ENCODE results near the gene NRK.
"Not testable (repeated sequence)": the region's sequence is repeated elsewhere in the genome, so short reads cannot be mapped to it uniquely, and the experiment has no call there.

Gene NRK

DNA sequence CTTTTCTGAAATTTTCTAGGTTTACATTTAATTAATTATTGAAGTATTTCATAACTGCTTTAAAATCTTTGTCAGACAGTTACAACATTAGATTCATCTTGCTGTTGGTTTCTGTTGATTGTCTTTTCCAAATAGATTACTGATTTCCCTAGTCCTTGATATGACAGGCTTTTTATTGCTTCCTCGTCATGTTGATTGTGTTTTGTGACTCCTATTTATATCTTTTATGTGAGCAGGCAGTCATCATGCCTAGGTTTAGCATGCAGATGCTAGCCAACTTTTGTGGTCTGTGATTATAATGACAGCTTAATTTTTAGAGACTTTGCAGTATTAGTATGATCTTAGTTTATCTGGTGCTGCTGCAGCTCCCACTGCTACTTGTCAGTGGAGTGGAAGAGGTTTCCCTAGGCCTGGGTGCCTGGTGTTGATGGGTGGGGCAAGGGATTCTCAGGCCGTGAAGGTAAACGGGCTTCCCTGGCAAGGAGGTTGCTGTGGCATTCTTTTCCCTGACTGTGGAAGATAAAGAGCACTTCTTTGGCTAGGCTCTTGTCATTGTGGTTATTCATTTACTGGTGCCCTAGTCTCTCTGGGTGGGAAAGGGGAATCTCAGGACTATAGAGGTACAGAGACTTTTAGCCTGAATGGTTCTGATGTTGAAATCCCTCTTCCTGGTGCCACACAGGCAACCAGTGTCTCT is 150.5 kb downstream of the NRK start:
- TF ChIP-seq CTCF (IDR thresholded peaks at IDR 0.05; ENCODE audit: control insufficient read depth, extremely low read depth, insufficient read depth) = no peak
- no peak for DNase-seq (ENCODE audit: low read depth)

GRCh38 chrX:105973387-105973739 is 151.0 kb downstream of the NRK start:
- DNase-seq (ENCODE audit: low read depth) = no peak
- TF ChIP-seq CTCF (IDR thresholded peaks at IDR 0.05; ENCODE audit: control insufficient read depth, extremely low read depth, insufficient read depth) = no peak
- no peak overlapping the region for H3K4me3 ChIP-seq (ENCODE audit: low read depth, low read length)

More for the DNA sequence above, 150.5 kb downstream of the NRK start:
- H3K4me3 ChIP-seq (ENCODE audit: low read depth, low read length) = no peak overlapping the region

- peak; percentile 10 for DNase-seq (ENCODE audit: low read depth)
- H3K4me3 ChIP-seq (ENCODE audit: low read depth, low read length) = no peak overlapping the region
- peak; percentile 58 for TF ChIP-seq CTCF (IDR thresholded peaks at IDR 0.05; ENCODE audit: control insufficient read depth, extremely low read depth, insufficient read depth)
Measured at GRCh38 chrX:105975382-105975781, 153.0 kb downstream of the NRK start.

DNA sequence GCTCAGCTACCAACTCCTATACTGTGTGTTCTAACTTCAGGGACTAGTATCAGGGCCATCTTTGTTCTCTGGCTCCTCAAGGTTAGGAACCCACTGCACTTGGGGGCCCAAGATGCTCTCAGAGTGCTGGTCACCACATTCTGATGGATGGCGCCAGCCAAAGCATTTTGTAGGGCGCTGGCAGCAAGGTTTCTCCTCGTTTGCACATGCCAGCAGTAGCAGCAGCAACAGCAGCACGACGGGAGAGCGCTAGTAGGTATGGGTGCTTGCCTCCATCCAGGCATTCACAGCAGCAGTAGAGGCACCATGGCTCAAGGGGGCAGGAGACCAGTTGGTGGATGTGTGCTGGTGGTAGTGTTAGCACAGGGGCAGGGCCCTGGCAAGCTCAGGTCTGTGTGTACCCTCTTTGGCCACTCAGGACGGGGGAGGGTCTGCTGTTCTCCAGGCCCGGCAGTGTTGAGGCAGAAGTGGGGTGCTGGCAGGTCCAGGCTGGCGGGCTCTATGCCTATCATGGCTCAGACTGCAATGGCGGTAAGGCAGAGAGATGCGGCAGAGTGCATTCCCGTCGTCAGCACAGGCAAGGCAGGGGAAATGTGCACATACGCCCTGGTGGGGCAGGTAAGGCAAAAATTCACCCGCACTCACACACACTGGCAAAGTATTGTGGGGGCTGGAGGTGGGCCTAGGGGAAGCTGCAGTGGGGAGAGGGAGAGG is 159.6 kb downstream of the NRK start:
- DNase-seq (ENCODE audit: low read depth) = no peak
- H3K4me3 ChIP-seq (ENCODE audit: low read depth, low read length) = no peak overlapping the region
- no peak for TF ChIP-seq CTCF (IDR thresholded peaks at IDR 0.05; ENCODE audit: control insufficient read depth, extremely low read depth, insufficient read depth)

GRCh38 chrX:105988487-105988886 is 166.1 kb downstream of the NRK start:
- peak; percentile 1 for DNase-seq (ENCODE audit: low read depth)
- not testable (repeated sequence) for H3K4me3 ChIP-seq (ENCODE audit: low read depth, low read length)

DNA sequence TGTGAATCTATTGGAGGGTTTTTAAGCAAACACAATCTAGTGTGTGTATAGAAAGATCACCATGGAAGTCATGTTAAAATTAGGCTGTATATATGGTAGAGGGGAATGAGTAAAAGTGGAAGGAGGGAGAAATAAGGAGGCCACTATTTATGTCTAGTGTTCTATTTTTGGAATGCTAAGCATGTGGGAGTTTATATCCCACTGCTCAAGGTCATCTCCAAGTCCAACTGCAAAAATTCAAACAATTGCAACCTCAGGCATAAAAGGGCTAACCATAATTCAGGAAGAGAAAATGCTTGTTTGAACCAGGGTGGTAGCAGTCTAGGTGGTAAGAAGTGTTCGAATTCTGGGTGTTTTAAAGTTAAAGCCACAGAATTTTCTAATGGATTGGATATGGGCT is 177.0 kb downstream of the NRK start:
- no peak overlapping the region for H3K4me3 ChIP-seq (ENCODE audit: low read depth, low read length)
- DNase-seq (ENCODE audit: low read depth) = no peak
- TF ChIP-seq CTCF (IDR thresholded peaks at IDR 0.05; ENCODE audit: control insufficient read depth, extremely low read depth, insufficient read depth) = no peak

- TF ChIP-seq CTCF (IDR thresholded peaks at IDR 0.05; ENCODE audit: control insufficient read depth, extremely low read depth, insufficient read depth) = no peak
- H3K4me3 ChIP-seq (ENCODE audit: low read depth, low read length) = no peak overlapping the region
- no peak for DNase-seq (ENCODE audit: low read depth)
Measured at GRCh38 chrX:106000203-106000602, 177.9 kb downstream of the NRK start.

DNA sequence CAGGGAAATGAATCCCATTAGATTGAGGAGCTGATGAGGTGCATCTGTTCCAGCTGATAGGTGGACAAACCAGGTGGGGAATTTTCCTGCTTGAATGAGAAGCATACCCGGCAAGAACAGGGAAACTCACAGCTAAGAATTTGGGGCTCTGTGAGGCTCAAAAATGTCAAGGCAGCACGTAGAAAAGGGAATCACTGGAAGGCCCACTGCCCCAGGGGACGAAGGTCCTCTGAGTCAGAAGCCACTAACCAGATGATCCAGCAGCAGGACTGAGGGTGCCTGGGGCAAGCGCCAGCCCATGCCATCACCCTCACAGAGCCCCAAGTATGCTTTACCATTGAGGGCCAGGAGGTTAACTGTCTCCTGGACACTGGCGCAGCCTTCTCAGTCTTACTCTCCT is 178.3 kb downstream of the NRK start:
- not testable (repeated sequence) for DNase-seq (ENCODE audit: low read depth); H3K4me3 ChIP-seq (ENCODE audit: low read depth, low read length)

Data from LNCaP clone FGC (cell line).